ENCODE data around the gene PTPN12. TPM values are rescaled to one million over a fixed set of nuclear protein-coding genes. Genes with fewer than 3 reads are reported as not detected.

PTPN12 gene
- total RNA-seq, 1 experiment from 2014 or later = 118 TPM

DNA sequence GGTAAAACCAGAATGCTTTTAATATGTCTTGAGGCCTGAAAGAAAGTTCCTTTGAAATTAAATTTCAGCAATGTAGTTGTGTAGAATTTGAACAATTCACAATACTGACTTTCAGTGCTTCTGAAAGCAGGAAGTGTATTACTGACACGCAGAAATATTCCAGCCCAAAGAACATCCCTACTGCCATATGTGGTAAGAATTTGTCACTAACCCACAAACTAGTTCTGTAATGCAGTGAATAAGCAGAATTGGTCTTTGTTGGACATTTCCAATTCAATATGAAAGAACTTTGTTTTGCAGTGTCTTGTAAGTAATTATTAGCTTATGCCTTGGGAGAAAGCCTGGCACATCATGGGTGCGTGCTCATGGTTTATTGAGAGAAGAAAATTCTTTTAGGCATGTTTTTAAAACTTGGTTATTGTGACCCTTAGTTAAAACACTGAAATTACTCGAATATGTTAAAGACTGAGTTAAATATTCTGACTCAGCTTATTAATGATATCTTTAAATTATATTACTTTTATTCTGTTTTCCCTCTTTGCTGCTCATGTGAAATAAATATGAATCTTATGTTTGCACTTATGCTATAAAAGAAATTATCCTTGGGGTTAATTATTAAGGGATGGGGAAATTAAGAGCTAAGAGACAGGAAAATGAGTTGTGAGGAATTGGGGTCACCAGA lies 33.4 kb downstream of the PTPN12 start:
- intact Hi-C loops (cut with micrococcal nuclease; ENCODE audit: unreplicated experiment) = no loop called here
- peaks cover 46% of the 10 kb centered on the region for H3K36me3 ChIP-seq (ENCODE audit: low read depth)
- no peak overlapping the region for H3K4me3 ChIP-seq
- H3K79me2 ChIP-seq (ENCODE audit: low read depth) = peaks cover 93% of the 10 kb centered on the region
- H3K27me3 ChIP-seq (ENCODE audit: insufficient read depth, low read depth) = no peaks in the 10 kb centered on the region
- ChIA-PET POLR2A (ENCODE audit: unreplicated experiment) (no interaction called here), CTCF (no interaction called here)
- H3K9me3 ChIP-seq (ENCODE audit: insufficient read depth, low read depth) = no peaks in the 10 kb centered on the region
- H4K20me1 ChIP-seq (ENCODE audit: insufficient read depth) = peaks cover 95% of the 10 kb centered on the region
- no peak overlapping the region for H3K4me2 ChIP-seq
- BruUV-seq (replicated peaks) = no TSS peak
- H3K27ac ChIP-seq = peak overlapping the region; percentile 7; the same call in 1 of the 2 replicates
- H3K4me1 ChIP-seq (replicated peaks; ENCODE audit: insufficient read depth) = peaks cover 11% of the 10 kb centered on the region
- H3F3A ChIP-seq (ENCODE audit: insufficient read depth, low read depth) = peaks cover 83% of the 10 kb centered on the region
- TF ChIP-seq, protein P1, sequence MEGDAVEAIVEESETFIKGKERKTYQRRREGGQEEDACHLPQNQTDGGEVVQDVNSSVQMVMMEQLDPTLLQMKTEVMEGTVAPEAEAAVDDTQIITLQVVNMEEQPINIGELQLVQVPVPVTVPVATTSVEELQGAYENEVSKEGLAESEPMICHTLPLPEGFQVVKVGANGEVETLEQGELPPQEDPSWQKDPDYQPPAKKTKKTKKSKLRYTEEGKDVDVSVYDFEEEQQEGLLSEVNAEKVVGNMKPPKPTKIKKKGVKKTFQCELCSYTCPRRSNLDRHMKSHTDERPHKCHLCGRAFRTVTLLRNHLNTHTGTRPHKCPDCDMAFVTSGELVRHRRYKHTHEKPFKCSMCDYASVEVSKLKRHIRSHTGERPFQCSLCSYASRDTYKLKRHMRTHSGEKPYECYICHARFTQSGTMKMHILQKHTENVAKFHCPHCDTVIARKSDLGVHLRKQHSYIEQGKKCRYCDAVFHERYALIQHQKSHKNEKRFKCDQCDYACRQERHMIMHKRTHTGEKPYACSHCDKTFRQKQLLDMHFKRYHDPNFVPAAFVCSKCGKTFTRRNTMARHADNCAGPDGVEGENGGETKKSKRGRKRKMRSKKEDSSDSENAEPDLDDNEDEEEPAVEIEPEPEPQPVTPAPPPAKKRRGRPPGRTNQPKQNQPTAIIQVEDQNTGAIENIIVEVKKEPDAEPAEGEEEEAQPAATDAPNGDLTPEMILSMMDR (conservative IDR thresholded peaks at IDR 0.05) = no peak
- TF ChIP-seq EZH2 (IDR thresholded peaks at IDR 0.05; ENCODE audit: low read depth) = no peak
- DNase-seq = no peak
- no peak overlapping the region for H2AFZ ChIP-seq
- no peaks in the 10 kb centered on the region; the same call in 1 of the 2 replicates for H3K9me2 ChIP-seq (ENCODE audit: insufficient read depth)

DNA sequence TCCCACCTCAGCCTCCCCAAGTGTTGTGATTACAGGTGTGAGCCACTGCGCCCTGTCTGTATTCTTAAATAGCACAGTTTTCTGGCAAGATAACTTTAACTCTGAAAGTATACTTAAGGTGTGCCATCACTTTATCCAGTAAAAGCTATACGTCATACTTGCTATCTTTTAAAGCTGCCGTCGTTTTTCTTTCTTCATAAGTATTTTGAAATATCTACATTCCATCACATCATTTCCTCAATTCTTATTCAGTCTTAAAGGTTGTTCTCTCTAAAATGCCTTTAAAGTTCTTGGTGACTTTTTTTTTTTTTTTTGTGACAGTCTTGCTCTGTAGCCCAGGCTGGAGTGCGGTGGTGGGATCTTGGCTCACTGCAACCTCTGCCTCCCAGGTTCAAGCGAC lies 34.7 kb downstream of the PTPN12 start:
- POLR2A ChIA-PET (ENCODE audit: unreplicated experiment) = no interaction called here
- peaks cover 93% of the 10 kb centered on the region for H3K79me2 ChIP-seq (ENCODE audit: low read depth)
- H3K9me3 ChIP-seq (ENCODE audit: insufficient read depth, low read depth) = no peaks in the 10 kb centered on the region
- no TSS peak for BruUV-seq (replicated peaks)
- H3K9me2 ChIP-seq (ENCODE audit: insufficient read depth) = no peaks in the 10 kb centered on the region; the same call in 1 of the 2 replicates
- no peak overlapping the region for H3K4me2 ChIP-seq
- CTCF ChIA-PET = no interaction called here
- H3K27ac ChIP-seq = no peak overlapping the region
- H3K4me3 ChIP-seq = no peak overlapping the region
- TF ChIP-seq, protein P1 (conservative IDR thresholded peaks at IDR 0.05) = no peak
- no peak for TF ChIP-seq EZH2 (IDR thresholded peaks at IDR 0.05; ENCODE audit: low read depth)
- H4K20me1 ChIP-seq (ENCODE audit: insufficient read depth) = peaks cover 95% of the 10 kb centered on the region
- H3K4me1 ChIP-seq (replicated peaks; ENCODE audit: insufficient read depth) = no peaks in the 10 kb centered on the region
- H2AFZ ChIP-seq = no peak overlapping the region
- no peak for DNase-seq
- no peaks in the 10 kb centered on the region for H3K27me3 ChIP-seq (ENCODE audit: insufficient read depth, low read depth)
- intact Hi-C loops (cut with micrococcal nuclease; ENCODE audit: unreplicated experiment) = no loop called here
- peaks cover 50% of the 10 kb centered on the region for H3K36me3 ChIP-seq (ENCODE audit: low read depth)
- H3F3A ChIP-seq (ENCODE audit: insufficient read depth, low read depth) = peaks cover 87% of the 10 kb centered on the region

DNA sequence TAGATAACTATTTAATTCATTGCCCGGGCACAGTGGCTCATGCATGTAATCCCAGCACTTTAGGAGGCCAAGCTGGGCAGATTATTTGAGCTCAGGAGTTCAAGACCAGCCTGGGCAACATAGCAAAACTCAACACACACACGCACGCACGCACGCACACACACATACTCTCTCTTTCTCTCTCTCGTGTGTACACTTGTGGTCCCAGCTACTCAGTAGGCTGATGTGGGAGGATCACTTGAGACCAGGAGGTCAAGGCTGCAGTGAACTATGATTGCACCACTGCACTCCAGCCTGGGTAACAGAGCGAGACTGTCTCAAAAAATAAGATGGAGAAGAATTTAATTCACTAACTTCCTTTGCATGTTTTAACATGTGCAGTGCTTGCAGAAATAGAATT lies 38.1 kb downstream of the PTPN12 start:
- no peak overlapping the region for H3K4me2 ChIP-seq
- no peaks in the 10 kb centered on the region for H3K4me1 ChIP-seq (replicated peaks; ENCODE audit: insufficient read depth)
- H3K36me3 ChIP-seq (ENCODE audit: low read depth) = peaks cover 58% of the 10 kb centered on the region
- H3K9me2 ChIP-seq (ENCODE audit: insufficient read depth) = no peaks in the 10 kb centered on the region; the same call in 1 of the 2 replicates
- intact Hi-C loops (cut with micrococcal nuclease; ENCODE audit: unreplicated experiment) = no loop called here
- no peak for DNase-seq
- CTCF ChIA-PET = no interaction called here
- no peak overlapping the region for H3K4me3 ChIP-seq
- H3K79me2 ChIP-seq (ENCODE audit: low read depth) = peaks cover 92% of the 10 kb centered on the region
- POLR2A ChIA-PET (ENCODE audit: unreplicated experiment) = no interaction called here
- BruUV-seq (replicated peaks) = no TSS peak
- peaks cover 94% of the 10 kb centered on the region for H4K20me1 ChIP-seq (ENCODE audit: insufficient read depth)
- no peaks in the 10 kb centered on the region for H3K9me3 ChIP-seq (ENCODE audit: insufficient read depth, low read depth)
- H3F3A ChIP-seq (ENCODE audit: insufficient read depth, low read depth) = peaks cover 87% of the 10 kb centered on the region
- TF ChIP-seq, protein P1 (conservative IDR thresholded peaks at IDR 0.05) = no peak
- no peak for TF ChIP-seq EZH2 (IDR thresholded peaks at IDR 0.05; ENCODE audit: low read depth)
- no peaks in the 10 kb centered on the region for H3K27me3 ChIP-seq (ENCODE audit: insufficient read depth, low read depth)
- no peak overlapping the region for H3K27ac ChIP-seq
- no peak overlapping the region for H2AFZ ChIP-seq

Data from PC-9 (cell line).